Ovary (tissue), 9 donors: ENCODE data around the gene C9. TPM values are rescaled to one million over a fixed set of nuclear protein-coding genes. Genes with fewer than 3 reads are reported as not detected.

Experiments used
- DNase-seq, 5 donors: peaks; one replicate each; pipeline ENCODE4 v3.0.0-alpha.2; 2019 to 2020
- H3K27ac ChIP-seq, 2 donors: fragments of 200-600 bp; one replicate each; pipeline versions ENCODE4 v1.5.1 to v1.8.0; 2019 to 2022
- H3K27me3 ChIP-seq: fragments of 200-600 bp; one replicate; pipeline ENCODE4 v1.8.0; 2022
- H3K36me3 ChIP-seq: fragments of 200-600 bp; sonication (generic); one replicate; pipeline ENCODE4 v1.5.1; 2019
- H3K4me1 ChIP-seq: one replicate; pipeline ENCODE4 v1.8.1; 2013; ENCODE audit warnings: mild to moderate bottlenecking, moderate library complexity; ENCODE audit not compliant: insufficient read depth
- H3K4me3 ChIP-seq: fragments of 200-600 bp; sonication (generic); one replicate; pipeline ENCODE4 v1.5.1; 2017
- H3K9me3 ChIP-seq, 2 donors: fragments of 200-600 bp in 1 of 2; sonication (generic) in 1 of 2; one replicate each; pipeline versions ENCODE4 v1.5.1 to v1.8.1; 2013 to 2019; ENCODE audit warnings: mild to moderate bottlenecking in 1 of 2, moderate library complexity in 1 of 2
- CTCF ChIP-seq, 3 donors: fragments of 450-650 bp in 2 of 3; fragments of 200-600 bp in 1 of 3; IDR thresholded peaks; one replicate each; pipeline versions ENCODE4 v1.5.1 to v1.8.0; 2016 to 2022; ENCODE audit warnings: antibody characterized with exemption in 3 of 3, mild to moderate bottlenecking in 1 of 3
- EP300 ChIP-seq: sonication (generic); formaldehyde crosslinking; IDR thresholded peaks from one replicate; pipeline ENCODE4 v1.6.1; 2017; ENCODE audit warnings: antibody characterized with exemption
- POLR2A ChIP-seq: fragments of 450-650 bp; IDR thresholded peaks from one replicate; pipeline ENCODE4 v1.6.1; 2017; ENCODE audit warnings: antibody characterized with exemption, mild to moderate bottlenecking, moderate library complexity
- WGBS, 3 donors: extraction: QIAGEN DNeasy Blood & Tissue Kit in 1 of 3; methylation state at CpG; one replicate each; pipeline versions ENCODE4 v1.1.5 to v1.1.7; 2013 to 2017; 5-methylcytosine and 5-hydroxymethylcytosine counted together
- intact Hi-C, 4 donors: fragments of 100-400 bp; cut with DNase I; formaldehyde crosslinking; loops; one replicate each; pipeline versions ENCODE4 v1.11.0 to v1.15.1; 2022 to 2023
- polyA plus RNA-seq, 2 donors: library from polyadenylated mRNA; stranded (reverse); fragments of 200-250 nt in 1 of 2; fragments of 350-450 nt in 1 of 2; fragmentation: Illumina TruSeq in 1 of 2; extraction: RNeasy Lipid Tissue Mini Kit (QIAGEN cat#74804) in 1 of 2; gene quantifications; one replicate each; pipeline ENCODE4 v1.2.3, GENCODE V29; 2013 to 2014
- total RNA-seq, 7 donors: library from RNA; depleted of rRNA in 2 of 7; stranded (reverse); fragments of >200 nt in 2 of 7; fragmentation: NEBNext Ultra II Directional in 3 of 7; extraction: Animal tissue kit (Norgen Biotek cat#: 25700) in 3 of 7; gene quantifications; one replicate each; pipeline versions ENCODE4 v1.1.0 to v1.2.4, GENCODE V29; 2016 to 2023
- donor health status: DM: no; HTN: no; CAD: no; lungs with moderate emphysema.
- donor health status: DM: no; HTN: no; CAD: no.
- donor health status: Bipolar disorder and iron deficiency.
- donor health status: DM: yes; HTN: yes; CAD: no.
- donor health status: DM: no; HTN: no; CAD: no.
- donor health status: DM: yes; HTN: yes; CAD: no.

The C9 gene
- total and polyA plus RNA-seq, 9 donors, result 0.20 to 0.84 TPM; not detected in 7

- no peak for DNase-seq
- no peak overlapping the region for H3K4me3 ChIP-seq
- 60 to 69% (median 64%) methylated on average over 1 of the region's 1 CpG for WGBS, 3 donors
- no peaks in the 10 kb centered on the region for H3K4me1 ChIP-seq
- H3K36me3 ChIP-seq, result no peaks in the 10 kb centered on the region
- H3K27me3 ChIP-seq, result no peaks in the 10 kb centered on the region
- H3K9me3 ChIP-seq, result no peaks in the 10 kb centered on the region
- no peak overlapping the region for H3K27ac ChIP-seq
- TF ChIP-seq POLR2A (no peak), CTCF (IDR thresholded peaks at IDR 0.05) (no peak), EP300 (no peak)
- intact Hi-C loops, result no loop called here
These were observed 114.6 kb downstream of the C9 start for GRCh38 chr5:39249564-39250274.

GRCh38 chr5:39249069-39249468, 115.2 kb downstream of the C9 start:
- H3K9me3 ChIP-seq, result no peaks in the 10 kb centered on the region
- intact Hi-C loops, result no loop called here
- WGBS, 3 donors, result 72 to 86% (median 82%) methylated on average over 1 of the region's 1 CpG

GRCh38 chr5:39240750-39241149, 123.5 kb downstream of the C9 start:
- intact Hi-C loops, result no loop called here
- no peaks in the 10 kb centered on the region for H3K9me3 ChIP-seq
- H3K4me1 ChIP-seq, result no peaks in the 10 kb centered on the region
- H3K36me3 ChIP-seq, result no peaks in the 10 kb centered on the region
- H3K27me3 ChIP-seq, result no peaks in the 10 kb centered on the region
- DNase-seq, result no peak
- H3K27ac ChIP-seq, result no peak overlapping the region
- no peak overlapping the region for H3K4me3 ChIP-seq
- WGBS, 3 donors, result 85 to 88% (median 85%) methylated on average over 1 of the region's 1 CpG
- no peak for TF ChIP-seq CTCF (IDR thresholded peaks at IDR 0.05)
- TF ChIP-seq POLR2A, result no peak
- TF ChIP-seq EP300, result no peak

More at GRCh38 chr5:39249069-39249468, 115.2 kb downstream of the C9 start:
- no peak for TF ChIP-seq EP300
- TF ChIP-seq POLR2A, result no peak
- no peak for TF ChIP-seq CTCF (IDR thresholded peaks at IDR 0.05)
- no peak overlapping the region for H3K27ac ChIP-seq
- no peaks in the 10 kb centered on the region for H3K4me1 ChIP-seq
- H3K4me3 ChIP-seq, result no peak overlapping the region
- H3K27me3 ChIP-seq, result no peaks in the 10 kb centered on the region
- DNase-seq, result no peak
- H3K36me3 ChIP-seq, result no peaks in the 10 kb centered on the region

GRCh38 chr5:39238366-39239105, 125.8 kb downstream of the C9 start:
- H3K36me3 ChIP-seq, result no peaks in the 10 kb centered on the region
- no peaks in the 10 kb centered on the region for H3K4me1 ChIP-seq
- no peaks in the 10 kb centered on the region for H3K9me3 ChIP-seq
- H3K27ac ChIP-seq, result no peak overlapping the region
- TF ChIP-seq CTCF (IDR thresholded peaks at IDR 0.05) (no peak), POLR2A (no peak), EP300 (no peak)
- 64 to 70% (median 66%) methylated on average over 3 of the region's 3 CpGs for WGBS, 3 donors
- no peak overlapping the region for H3K4me3 ChIP-seq
- DNase-seq, result no peak
- intact Hi-C loops, result no loop called here
- H3K27me3 ChIP-seq, result no peaks in the 10 kb centered on the region
